Right ventricle myocardium inferior (tissue), 1 donor: ENCODE results near the gene ST3GAL6. TPM values are rescaled to one million over a fixed set of nuclear protein-coding genes. Genes with fewer than 3 reads are reported as not detected.
"Not testable (repeated sequence)": the region's sequence is repeated elsewhere in the genome, so short reads cannot be mapped to it uniquely, and the experiment has no call there.

Source experiments
- ATAC-seq: fragments of 200-7000 bp; cut with Tn5 transposase; one replicate; pipeline ENCODE4 v1.9.1; 2020; ENCODE audit warnings: mild to moderate bottlenecking, moderate library complexity
- DNase-seq: peaks from one replicate; pipeline ENCODE4 v3.0.0; 2021; ENCODE audit errors: missing footprints
- intact Hi-C: fragments of 100-400 bp; cut with DNase I; formaldehyde crosslinking; loops from one replicate; pipeline ENCODE4 v1.11.0; 2022
- total RNA-seq: library from RNA; stranded (reverse); fragmentation: NEBNext Ultra II Directional; extraction: Animal tissue kit (Norgen Biotek cat#: 25700); gene quantifications from one replicate; pipeline ENCODE4 v1.2.1, GENCODE V29; 2021
- donor health status: DM: no; HTN: yes; CAD: no; lungs with severe emphysema.

ST3GAL6 gene
- total RNA-seq, 1 donor from 2014 or later: 27.1 TPM

GRCh38 chr3:98821063-98821462, 57.9 kb downstream of the ST3GAL6 start:
- no peak for ATAC-seq
- intact Hi-C loops: no loop called here

DNA sequence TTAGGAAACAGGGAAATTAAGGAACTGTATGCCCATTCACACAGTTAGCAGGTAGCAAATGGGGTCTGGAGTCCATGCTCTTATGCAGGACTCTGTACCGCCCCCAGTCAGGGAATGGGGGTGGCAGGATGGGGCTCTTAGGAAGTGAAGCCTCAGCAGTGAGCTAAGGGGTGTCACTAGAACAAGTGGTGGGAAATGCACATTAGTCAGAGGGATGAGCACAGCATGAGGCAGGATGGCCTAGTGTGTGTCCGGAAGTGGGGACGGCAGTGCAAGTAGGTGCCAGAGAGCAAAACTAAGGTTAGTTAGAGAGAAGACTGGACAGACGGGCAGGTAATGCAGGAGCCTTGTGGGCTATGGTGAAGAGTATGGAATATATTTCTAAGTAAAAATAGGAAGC, 60.7 kb downstream of the ST3GAL6 start:
- DNase-seq (no peak), ATAC-seq (no peak)
- intact Hi-C loops: no loop called here

More at GRCh38 chr3:98821063-98821462, 57.9 kb downstream of the ST3GAL6 start:
- DNase-seq: no peak

GRCh38 chr3:98824256-98824655, 61.1 kb downstream of the ST3GAL6 start:
- intact Hi-C loops: no loop called here
- no peak for DNase-seq
- ATAC-seq: no peak

DNA sequence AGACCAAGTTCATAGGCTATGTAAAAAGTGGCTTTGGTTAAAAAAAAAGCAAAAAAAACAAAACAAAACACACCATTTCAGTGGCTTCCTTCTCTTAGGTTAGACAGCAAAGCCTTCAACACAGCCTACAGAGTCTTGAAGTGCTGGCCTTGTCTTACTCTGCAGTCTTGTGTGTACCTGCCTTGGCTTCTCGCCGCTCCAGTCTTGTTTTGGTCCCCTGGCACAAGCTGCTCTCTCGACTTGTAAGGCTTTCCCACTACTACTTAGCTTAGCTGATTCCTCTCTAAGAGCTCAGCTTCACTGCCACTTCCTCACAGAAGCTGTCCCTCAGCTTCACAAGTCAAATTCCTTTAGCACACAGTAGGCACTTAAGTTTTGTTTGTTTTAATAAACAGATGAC, 63.0 kb downstream of the ST3GAL6 start:
- intact Hi-C loops: no loop called here
- ATAC-seq: no peak
- DNase-seq: no peak

GRCh38 chr3:98827221-98827920, 64.2 kb downstream of the ST3GAL6 start:
- ATAC-seq: peak; percentile 13
- no peak for DNase-seq
- intact Hi-C loops: no loop called here

DNA sequence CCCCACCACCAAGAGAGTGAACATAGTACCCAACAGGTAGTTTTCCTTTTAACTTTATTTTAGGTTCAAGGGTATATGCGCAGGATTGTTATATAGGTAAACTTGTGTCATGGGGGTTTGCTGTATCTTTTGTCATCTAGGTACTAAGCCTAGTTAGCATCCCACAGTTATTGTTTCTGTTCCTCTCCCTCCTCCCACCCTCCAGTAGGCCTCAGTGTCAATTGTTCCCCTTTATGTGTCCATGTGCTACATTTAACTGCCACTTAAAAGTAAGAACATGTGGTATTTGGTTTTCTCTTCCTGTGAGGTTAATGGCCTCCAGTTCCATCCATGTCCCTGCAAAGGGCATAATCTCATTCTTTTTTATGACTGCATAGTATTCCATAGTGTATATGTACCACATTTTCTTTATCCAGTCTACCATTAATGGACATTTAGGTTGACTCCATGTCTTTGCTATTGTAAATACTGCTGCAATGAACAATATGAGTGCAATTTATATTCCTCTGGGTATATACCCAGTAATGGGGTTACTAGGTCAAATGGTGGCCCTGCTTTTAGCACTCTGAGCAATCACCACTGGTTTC, 66.2 kb downstream of the ST3GAL6 start:
- no peak for ATAC-seq
- no peak for DNase-seq
- intact Hi-C loops: no loop called here

- intact Hi-C loops, DNase-seq, ATAC-seq: not testable (repeated sequence)
These were observed 67.9 kb downstream of the ST3GAL6 start for GRCh38 chr3:98831060-98831459.

- ATAC-seq (no peak), DNase-seq (no peak)
- intact Hi-C loops: no loop called here
These were observed 76.7 kb downstream of the ST3GAL6 start for GRCh38 chr3:98839846-98840245.

- DNase-seq (no peak), ATAC-seq (no peak)
- intact Hi-C loops: no loop called here
These were observed 80.3 kb downstream of the ST3GAL6 start for GRCh38 chr3:98843266-98843959.

Other genes starting within 250 kb of the ST3GAL6 start
- gene CLDND1, start 240.4 kb upstream of the ST3GAL6 start, total RNA-seq: 67.1 TPM
- not detected for gene GPR15, start 231.4 kb upstream of the ST3GAL6 start, total RNA-seq
- gene CPOX, start 169.7 kb upstream of the ST3GAL6 start, total RNA-seq: 11.8 TPM
- 34.7 TPM for gene DCBLD2, start 138.4 kb downstream of the ST3GAL6 start, total RNA-seq